Stomach (tissue), 4 donors: ENCODE data around the gene WSB2.

Experiments used
- POLR2A ChIP-seq, 4 donors: fragments of 450-650 bp; IDR thresholded peaks; one replicate each; pipeline ENCODE4 v1.6.1; 2016; ENCODE audit warnings: antibody characterized with exemption in 4 of 4, control low read depth in 2 of 4, mild to moderate bottlenecking in 1 of 4, moderate library complexity in 1 of 4
- POLR2AphosphoS5 ChIP-seq, 3 donors: sonication (generic); formaldehyde crosslinking; IDR thresholded peaks; one replicate each; pipeline ENCODE4 v1.6.1; 2016; ENCODE audit warnings: antibody characterized with exemption in 3 of 3
- TF ChIP-seq, protein P1 (sequence below), 7 experiments: fragments of 450-650 bp in 4 of 7; fragments of 200-600 bp in 3 of 7; sonication (generic) in 3 of 7; IDR thresholded peaks; one replicate each; pipeline ENCODE4 v1.5.1; 2016 to 2019; ENCODE audit warnings: antibody characterized with exemption in 7 of 7, control low read depth in 2 of 7, mild to moderate bottlenecking in 1 of 7

DNA sequence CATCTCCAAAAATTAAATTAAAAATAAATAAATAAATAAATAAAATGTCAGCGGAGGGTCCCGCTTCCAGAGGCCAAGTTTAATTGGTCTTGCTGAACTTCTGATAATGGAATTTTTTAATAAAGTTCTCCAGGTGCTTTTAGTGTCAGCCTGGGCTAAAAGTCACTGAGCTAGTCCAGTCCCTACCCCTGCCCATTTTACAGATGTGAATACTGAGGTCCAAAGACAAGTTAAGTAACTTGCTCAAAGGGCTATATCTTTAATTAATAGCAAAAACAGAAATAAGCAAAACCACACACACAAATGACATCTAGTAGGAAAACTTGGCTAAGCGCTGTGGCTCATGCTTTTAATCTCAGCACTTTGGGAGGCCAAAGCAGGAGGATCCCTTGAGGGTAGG is 50.1 kb downstream of the WSB2 start:
- TF ChIP-seq, protein P1, sequence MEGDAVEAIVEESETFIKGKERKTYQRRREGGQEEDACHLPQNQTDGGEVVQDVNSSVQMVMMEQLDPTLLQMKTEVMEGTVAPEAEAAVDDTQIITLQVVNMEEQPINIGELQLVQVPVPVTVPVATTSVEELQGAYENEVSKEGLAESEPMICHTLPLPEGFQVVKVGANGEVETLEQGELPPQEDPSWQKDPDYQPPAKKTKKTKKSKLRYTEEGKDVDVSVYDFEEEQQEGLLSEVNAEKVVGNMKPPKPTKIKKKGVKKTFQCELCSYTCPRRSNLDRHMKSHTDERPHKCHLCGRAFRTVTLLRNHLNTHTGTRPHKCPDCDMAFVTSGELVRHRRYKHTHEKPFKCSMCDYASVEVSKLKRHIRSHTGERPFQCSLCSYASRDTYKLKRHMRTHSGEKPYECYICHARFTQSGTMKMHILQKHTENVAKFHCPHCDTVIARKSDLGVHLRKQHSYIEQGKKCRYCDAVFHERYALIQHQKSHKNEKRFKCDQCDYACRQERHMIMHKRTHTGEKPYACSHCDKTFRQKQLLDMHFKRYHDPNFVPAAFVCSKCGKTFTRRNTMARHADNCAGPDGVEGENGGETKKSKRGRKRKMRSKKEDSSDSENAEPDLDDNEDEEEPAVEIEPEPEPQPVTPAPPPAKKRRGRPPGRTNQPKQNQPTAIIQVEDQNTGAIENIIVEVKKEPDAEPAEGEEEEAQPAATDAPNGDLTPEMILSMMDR (IDR thresholded peaks at IDR 0.05) = no peak
- no peak for TF ChIP-seq POLR2A (IDR thresholded peaks at IDR 0.05)
- TF ChIP-seq POLR2AphosphoS5 (IDR thresholded peaks at IDR 0.05) = no peak
